Measurements from ENCODE around the gene FKBP4. TPM values are rescaled to one million over a fixed set of nuclear protein-coding genes. Genes with fewer than 3 reads are reported as not detected.

Gene FKBP4
- total and polyA plus RNA-seq, 2 of the 8 experiments (the other 6 are each of a cell fraction or from before 2014, with no cell fraction given), result 72.6 to 243 TPM

DNA sequence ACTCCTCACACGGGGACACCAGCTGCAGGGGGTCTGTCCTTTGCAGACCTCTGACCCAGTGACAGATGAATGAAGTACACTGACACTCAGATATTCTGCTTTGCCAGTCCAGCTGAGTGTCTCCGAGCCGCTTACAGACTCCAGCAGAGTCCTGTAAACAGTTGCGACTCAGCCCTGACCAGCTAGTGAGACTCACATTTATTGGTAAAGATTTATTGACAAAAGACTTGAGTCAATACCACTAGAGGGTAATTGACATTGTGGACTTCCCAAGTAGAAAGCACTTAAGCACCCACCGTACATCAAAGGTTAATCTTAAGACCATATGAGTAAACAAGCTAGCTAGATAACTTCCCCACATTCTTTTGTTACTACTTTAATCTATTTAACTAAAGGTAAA lies 9.8 kb upstream of the FKBP4 start (continued):
- TF ChIP-seq ZNF274 (IDR thresholded peaks at IDR 0.05; ENCODE audit: borderline replicate concordance, extremely low read depth, low read length), result no peak
